GM12878 (cell line): ENCODE measurements around the gene EDN2.

Source experiments
- BCLAF1 ChIP-seq: fragments of 450-650 bp; IDR thresholded peaks from 2 replicates; pipeline ENCODE4 v1.6.1; 2017; ENCODE audit warnings: antibody characterized with exemption, mild to moderate bottlenecking, moderate library complexity
- EP300 ChIP-seq, 2 experiments: fragments of 150-350 bp in 1 of 2; IDR thresholded peaks; 2 replicates each; pipeline ENCODE4 v1.6.1; 2011 to 2012; ENCODE audit warnings: low read depth in 2 of 2, low read length in 2 of 2, borderline replicate concordance in 1 of 2, improper control_type of control experiment in 1 of 2, inconsistent platforms in 1 of 2; ENCODE audit not compliant: control insufficient read depth in 1 of 2
- EZH2 ChIP-seq: IDR thresholded peaks from 2 replicates; pipeline ENCODE4 v1.6.1; 2012; ENCODE audit warnings: low read depth, mild to moderate bottlenecking, control low read depth, inconsistent platforms, low read length, borderline replicate concordance; ENCODE audit not compliant: control insufficient read depth
- HDAC2 ChIP-seq: fragments of 200-600 bp; sonication (generic); IDR thresholded peaks from 2 replicates; pipeline ENCODE4 v1.6.1; 2017
- KDM1A ChIP-seq: fragments of 200-600 bp; sonication (generic); IDR thresholded peaks from 2 replicates; pipeline ENCODE4 v1.6.1; 2016; ENCODE audit warnings: borderline replicate concordance
- POLR2AphosphoS5 ChIP-seq: IDR thresholded peaks from 2 replicates; pipeline ENCODE4 v1.6.1; 2011; ENCODE audit warnings: mild to moderate bottlenecking, low read length, inconsistent platforms
- SIX5 ChIP-seq: IDR thresholded peaks from 2 replicates; pipeline ENCODE4 v1.6.1; 2011; ENCODE audit warnings: mild to moderate bottlenecking, low read depth, low read length, moderate library complexity; ENCODE audit not compliant: severe bottlenecking
- TF ChIP-seq, protein P1 (sequence below), 3 experiments: IDR thresholded peaks in 2 of 3; conservative IDR thresholded peaks in 1 of 3; 2 replicates each; pipeline ENCODE4 v1.5.1; 2011; ENCODE audit warnings: low read depth in 3 of 3, low read length in 3 of 3, mild to moderate bottlenecking in 3 of 3, control low read depth in 2 of 3, moderate library complexity in 2 of 3, inconsistent platforms in 1 of 3, mixed read lengths in 1 of 3; ENCODE audit not compliant: control insufficient read depth in 2 of 3, insufficient read depth in 1 of 3; ENCODE audit errors: extremely low read depth in 1 of 3
- TF ChIP-seq, protein P2 (sequence below): IDR thresholded peaks from 2 replicates; pipeline ENCODE4 v1.6.1; 2011; ENCODE audit warnings: borderline replicate concordance, low read depth, mild to moderate bottlenecking, moderate library complexity, mixed read lengths, low read length; ENCODE audit not compliant: insufficient read depth; ENCODE audit errors: extremely low read length

- TF ChIP-seq EP300 (IDR thresholded peaks at IDR 0.05; ENCODE audit: borderline replicate concordance in 1 of 2, control insufficient read depth in 1 of 2, low read depth in 2 of 2, low read length in 2 of 2) (no peak), BCLAF1 (no peak), HDAC2 (no peak), KDM1A (no peak), SIX5 (no peak), EZH2 (no peak), POLR2AphosphoS5 (no peak)
- TF ChIP-seq, protein P1, sequence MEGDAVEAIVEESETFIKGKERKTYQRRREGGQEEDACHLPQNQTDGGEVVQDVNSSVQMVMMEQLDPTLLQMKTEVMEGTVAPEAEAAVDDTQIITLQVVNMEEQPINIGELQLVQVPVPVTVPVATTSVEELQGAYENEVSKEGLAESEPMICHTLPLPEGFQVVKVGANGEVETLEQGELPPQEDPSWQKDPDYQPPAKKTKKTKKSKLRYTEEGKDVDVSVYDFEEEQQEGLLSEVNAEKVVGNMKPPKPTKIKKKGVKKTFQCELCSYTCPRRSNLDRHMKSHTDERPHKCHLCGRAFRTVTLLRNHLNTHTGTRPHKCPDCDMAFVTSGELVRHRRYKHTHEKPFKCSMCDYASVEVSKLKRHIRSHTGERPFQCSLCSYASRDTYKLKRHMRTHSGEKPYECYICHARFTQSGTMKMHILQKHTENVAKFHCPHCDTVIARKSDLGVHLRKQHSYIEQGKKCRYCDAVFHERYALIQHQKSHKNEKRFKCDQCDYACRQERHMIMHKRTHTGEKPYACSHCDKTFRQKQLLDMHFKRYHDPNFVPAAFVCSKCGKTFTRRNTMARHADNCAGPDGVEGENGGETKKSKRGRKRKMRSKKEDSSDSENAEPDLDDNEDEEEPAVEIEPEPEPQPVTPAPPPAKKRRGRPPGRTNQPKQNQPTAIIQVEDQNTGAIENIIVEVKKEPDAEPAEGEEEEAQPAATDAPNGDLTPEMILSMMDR (IDR thresholded peaks at IDR 0.05 in 2 of 3, conservative IDR thresholded peaks at IDR 0.05 in 1 of 3; ENCODE audit: control insufficient read depth in 2 of 3, extremely low read depth in 1 of 3, insufficient read depth in 1 of 3, low read depth in 3 of 3, low read length in 3 of 3) = no peak
- TF ChIP-seq, protein P2, sequence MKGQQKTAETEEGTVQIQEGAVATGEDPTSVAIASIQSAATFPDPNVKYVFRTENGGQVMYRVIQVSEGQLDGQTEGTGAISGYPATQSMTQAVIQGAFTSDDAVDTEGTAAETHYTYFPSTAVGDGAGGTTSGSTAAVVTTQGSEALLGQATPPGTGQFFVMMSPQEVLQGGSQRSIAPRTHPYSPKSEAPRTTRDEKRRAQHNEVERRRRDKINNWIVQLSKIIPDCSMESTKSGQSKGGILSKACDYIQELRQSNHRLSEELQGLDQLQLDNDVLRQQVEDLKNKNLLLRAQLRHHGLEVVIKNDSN = no peak
Observed at GRCh38 chr1:41493626-41494350, 9.3 kb upstream of the EDN2 start.
